GM12891 (cell line): Measurements from ENCODE around the gene PLXND1.

Source experiments
- POLR2A ChIP-seq: IDR thresholded peaks from 2 replicates; pipeline ENCODE4 v1.6.1; 2011; ENCODE audit warnings: low read depth, low read length, control low read depth
- POLR2AphosphoS5 ChIP-seq: IDR thresholded peaks from 2 replicates; pipeline ENCODE4 v1.6.1; 2011; ENCODE audit warnings: low read depth, low read length, control low read depth

DNA sequence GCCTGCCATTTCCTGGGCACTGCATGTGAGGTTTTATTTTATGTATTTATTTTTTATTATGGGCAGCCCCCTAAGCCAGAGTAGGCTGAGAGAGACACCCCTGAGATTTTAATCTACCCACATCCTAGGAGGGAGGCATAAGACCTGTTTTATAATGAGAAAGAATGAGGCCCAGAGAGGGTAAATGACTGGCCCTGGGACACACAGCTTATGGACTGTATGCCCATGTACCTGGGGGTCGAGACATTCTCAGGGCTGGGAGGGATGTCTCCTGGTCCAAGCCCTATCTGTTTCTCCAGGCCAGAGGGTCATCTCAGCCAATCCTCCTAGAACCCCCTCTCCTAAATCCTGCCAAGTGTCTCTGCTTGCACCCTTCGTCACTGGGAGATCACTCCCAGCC, 6.1 kb downstream of the PLXND1 start:
- TF ChIP-seq POLR2A (no peak), POLR2AphosphoS5 (no peak)
